Measurements from ENCODE around the gene PEA15. TPM values are rescaled to one million over a fixed set of nuclear protein-coding genes. Genes with fewer than 3 reads are reported as not detected.

The PEA15 gene
- total RNA-seq, 2 donors from 2014 or later, result 50.4 to 184 TPM

GRCh38 chr1:160208557-160209320 lies 3.6 kb downstream of the PEA15 start:
- H3K4me1 ChIP-seq (replicated peaks), result peaks cover 13% of the 10 kb centered on the region
- intact Hi-C loops (cut with DNase I), result loop anchor here (10.0 kb wide), 1 partner anchor 166 kb away; no protein-coding TSS in a partner anchor
- WGBS, result 55% methylated on average over 6 of the region's 6 CpGs

DNA sequence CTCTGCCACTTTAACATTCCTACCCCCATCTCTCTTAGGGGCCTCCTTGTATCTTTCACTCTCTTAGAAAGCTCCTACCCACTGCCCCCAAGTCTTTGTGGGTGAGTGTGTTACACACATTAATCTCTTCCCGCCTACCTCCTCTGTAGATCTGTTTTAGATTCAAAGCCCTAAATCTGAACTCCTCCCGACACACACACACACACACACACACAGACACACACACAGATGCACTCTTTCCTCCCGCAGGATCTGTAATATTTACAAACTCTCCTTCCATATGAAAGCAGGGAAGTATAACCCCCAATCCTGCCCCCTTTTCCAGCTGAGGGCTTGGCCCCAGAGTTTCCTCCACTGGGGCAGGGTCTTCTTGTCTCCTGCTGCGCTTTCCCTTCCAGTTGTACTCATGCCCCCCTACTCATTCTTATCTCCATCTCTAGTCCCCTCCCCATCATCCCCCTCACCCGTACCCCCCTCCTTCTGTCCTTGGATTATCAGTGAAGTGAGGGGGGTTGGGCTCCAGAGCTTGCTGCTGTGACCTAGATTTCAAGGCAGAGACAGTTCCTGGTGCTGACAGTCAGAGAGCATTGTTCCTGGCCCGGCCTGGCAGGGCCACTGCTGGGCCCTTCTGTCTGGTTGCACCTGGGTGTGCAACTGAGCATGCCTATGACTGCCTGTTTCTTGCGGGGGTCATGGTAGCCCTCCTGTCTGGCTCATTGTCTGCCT lies 4.3 kb downstream of the PEA15 start:
- Histone ChIP-seq H3K9me3 (no peaks in the 10 kb centered on the region), H3K27me3 (replicated peaks; ENCODE audit: insufficient read depth) (no peaks in the 10 kb centered on the region), H3K4me3 (no peak overlapping the region), H3K27ac (no peak overlapping the region), H3K36me3 (peaks cover 6 to 7% of the 10 kb centered on the region in 2 donors), H3K4me1 (replicated peaks) (peaks cover 13% of the 10 kb centered on the region)
- no peak for DNase-seq (ENCODE audit: low spot score)
- intact Hi-C loops (cut with DNase I), result loop anchor here (10.0 kb wide), 1 partner anchor 165 kb away; no protein-coding TSS in a partner anchor
- WGBS, result 56% methylated on average over 7 of the region's 7 CpGs
- TF ChIP-seq CTCF (IDR thresholded peaks at IDR 0.05), result no peak
- no peak for TF ChIP-seq POLR2AphosphoS5 (IDR thresholded peaks at IDR 0.05)
- TF ChIP-seq POLR2A (IDR thresholded peaks at IDR 0.05), result no peak

More at GRCh38 chr1:160208557-160209320, 3.6 kb downstream of the PEA15 start:
- DNase-seq (ENCODE audit: low spot score), result no peak
- TF ChIP-seq CTCF (IDR thresholded peaks at IDR 0.05), result no peak
- no peak for TF ChIP-seq POLR2A (IDR thresholded peaks at IDR 0.05)
- no peak for TF ChIP-seq POLR2AphosphoS5 (IDR thresholded peaks at IDR 0.05)
- Histone ChIP-seq H3K9me3 (no peaks in the 10 kb centered on the region), H3K27ac (no peak overlapping the region), H3K36me3 (peaks cover 6 to 7% of the 10 kb centered on the region in 2 donors), H3K27me3 (replicated peaks; ENCODE audit: insufficient read depth) (no peaks in the 10 kb centered on the region), H3K4me3 (no peak overlapping the region)

DNA sequence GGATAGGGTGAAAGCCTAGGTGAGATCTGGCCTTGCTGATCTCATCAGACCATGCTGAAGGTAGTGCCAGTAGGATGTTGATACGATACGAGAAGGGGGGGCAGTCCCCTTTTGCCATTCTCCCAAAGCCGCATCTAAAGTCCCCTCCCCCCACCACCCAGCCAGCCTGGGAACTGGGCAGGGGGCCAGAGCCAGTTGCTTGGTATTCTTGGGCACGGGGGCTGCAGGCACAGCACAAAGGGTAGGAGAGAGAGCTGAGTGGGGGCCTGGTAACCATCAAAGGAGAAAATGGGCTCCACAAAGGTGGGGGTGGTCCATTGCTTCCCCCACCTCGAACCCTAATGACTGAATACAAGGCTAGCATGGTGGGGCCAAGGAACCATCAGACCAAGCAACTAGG lies 5.4 kb downstream of the PEA15 start:
- Histone ChIP-seq H3K27me3 (replicated peaks; ENCODE audit: insufficient read depth) (no peaks in the 10 kb centered on the region), H3K4me3 (no peak overlapping the region), H3K4me1 (replicated peaks) (peaks cover 10% of the 10 kb centered on the region), H3K9me3 (no peaks in the 10 kb centered on the region), H3K27ac (no peak overlapping the region), H3K36me3 (peaks cover 6 to 7% of the 10 kb centered on the region in 2 donors)
- no peak for DNase-seq (ENCODE audit: low spot score)
- intact Hi-C loops (cut with DNase I), result no loop called here
- WGBS, result 43% methylated on average over 5 of the region's 5 CpGs
- TF ChIP-seq CTCF (IDR thresholded peaks at IDR 0.05) (no peak), POLR2AphosphoS5 (IDR thresholded peaks at IDR 0.05) (no peak), POLR2A (IDR thresholded peaks at IDR 0.05) (no peak)

GRCh38 chr1:160211046-160211790 lies 6.0 kb downstream of the PEA15 start:
- Histone ChIP-seq H3K36me3 (peaks cover 6 to 7% of the 10 kb centered on the region in 2 donors), H3K27me3 (replicated peaks; ENCODE audit: insufficient read depth) (no peaks in the 10 kb centered on the region), H3K4me1 (replicated peaks) (peaks cover 6% of the 10 kb centered on the region), H3K27ac (no peak overlapping the region), H3K4me3 (no peak overlapping the region), H3K9me3 (no peaks in the 10 kb centered on the region)
- intact Hi-C loops (cut with DNase I), result no loop called here
- TF ChIP-seq POLR2A (IDR thresholded peaks at IDR 0.05) (no peak), CTCF (IDR thresholded peaks at IDR 0.05) (no peak)
- DNase-seq (ENCODE audit: low spot score), result no peak
- 72% methylated on average over 10 of the region's 10 CpGs for WGBS

Measured in prostate gland (tissue), 2 donors.